HEK293 (cell line): Measurements from ENCODE around the gene SERTAD3.

Experiments
- CTCF ChIA-PET: fragments of 350-600 bp; formaldehyde crosslinking; extraction: SDS; loops from one replicate; lab custom pipeline; 2021; ENCODE audit warnings: antibody characterized with exemption; lab: Yijun Ruan, JAX
- POLR2A ChIA-PET: fragments of 300-600 bp; formaldehyde crosslinking; extraction: SDS; loops from one replicate; lab custom pipeline; 2020; ENCODE audit warnings: antibody characterized with exemption, inconsistent platforms; lab: Yijun Ruan, JAX
- H3K27ac ChIP-seq: fragments of 200-500 bp; sonication (Bioruptor generic); 2 replicates; pipeline ENCODE4 v1.5.1; 2014; ENCODE audit warnings: low read depth, low read length, control low read depth, inconsistent platforms; ENCODE audit errors: extremely low read depth
- H3K36me3 ChIP-seq, 2 experiments: fragments of 200-500 bp in 1 of 2; sonication (Bioruptor generic) in 1 of 2; 1 replicate in 1 of 2; 2 replicates in 1 of 2; pipeline ENCODE4 v1.5.1; 2014 to 2017; ENCODE audit warnings: inconsistent platforms in 2 of 2, low read length in 2 of 2; ENCODE audit not compliant: control insufficient read depth in 2 of 2, insufficient read depth in 1 of 2
- H3K4me1 ChIP-seq: fragments of 200-500 bp; sonication (Bioruptor generic); 2 replicates; pipeline ENCODE4 v1.5.1; 2014; ENCODE audit warnings: mild to moderate bottlenecking, low read length, inconsistent platforms; ENCODE audit not compliant: control insufficient read depth, insufficient read depth
- H3K4me3 ChIP-seq: 2 replicates; pipeline ENCODE4 v1.5.1; 2011; ENCODE audit warnings: low read depth, mild to moderate bottlenecking, control low read depth, low read length, moderate library complexity
- H3K9me3 ChIP-seq: fragments of 200-500 bp; sonication (Bioruptor generic); 2 replicates; pipeline ENCODE4 v1.5.1; 2014; ENCODE audit warnings: low read depth, low read length, inconsistent platforms; ENCODE audit not compliant: control insufficient read depth, insufficient read depth
- BCL11A ChIP-seq: fragments of 450-650 bp; formaldehyde crosslinking; IDR thresholded peaks from 2 replicates; pipeline ENCODE4 v1.5.1; 2016; ENCODE audit warnings: low read depth, missing biosample characterization, missing genetic modification characterization
- ELK4 ChIP-seq: IDR thresholded peaks from 2 replicates; pipeline ENCODE4 v1.6.1; 2011; ENCODE audit warnings: mild to moderate bottlenecking, low read depth, low read length, borderline replicate concordance
- GLIS1 ChIP-seq: fragments of 450-650 bp; formaldehyde crosslinking; IDR thresholded peaks from 2 replicates; pipeline ENCODE4 v1.5.1; 2016; ENCODE audit warnings: missing biosample characterization, missing genetic modification characterization
- KLF16 ChIP-seq: fragments of 450-650 bp; formaldehyde crosslinking; IDR thresholded peaks from 2 replicates; pipeline ENCODE4 v1.5.1; 2017; ENCODE audit warnings: missing biosample characterization, missing genetic modification characterization
- KLF7 ChIP-seq: fragments of 450-650 bp; formaldehyde crosslinking; IDR thresholded peaks from 2 replicates; pipeline ENCODE4 v1.5.1; 2016; ENCODE audit warnings: missing biosample characterization, missing genetic modification characterization, borderline replicate concordance
- MEIS1 ChIP-seq: sonication (generic); formaldehyde crosslinking; IDR thresholded peaks from 2 replicates; pipeline ENCODE4 v1.8.1; 2022; ENCODE audit warnings: missing genetic modification reagents, mild to moderate bottlenecking, borderline replicate concordance
- PATZ1 ChIP-seq: fragments of 450-650 bp; formaldehyde crosslinking; IDR thresholded peaks from 2 replicates; pipeline ENCODE4 v1.5.1; 2016; ENCODE audit warnings: missing biosample characterization, missing genetic modification characterization
- SP7 ChIP-seq: fragments of 450-650 bp; formaldehyde crosslinking; IDR thresholded peaks from 2 replicates; pipeline ENCODE4 v1.5.1; 2016; ENCODE audit warnings: missing biosample characterization, missing genetic modification characterization
- YY2 ChIP-seq: fragments of 450-650 bp; formaldehyde crosslinking; IDR thresholded peaks from 2 replicates; pipeline ENCODE4 v1.5.1; 2016; ENCODE audit warnings: missing biosample characterization, missing genetic modification characterization
- ZBTB17 ChIP-seq: fragments of 450-650 bp; formaldehyde crosslinking; IDR thresholded peaks from 2 replicates; pipeline ENCODE4 v1.5.1; 2016; ENCODE audit warnings: missing biosample characterization, missing genetic modification characterization
- ZBTB20 ChIP-seq: fragments of 450-650 bp; formaldehyde crosslinking; IDR thresholded peaks from 2 replicates; pipeline ENCODE4 v1.5.1; 2016; ENCODE audit warnings: missing biosample characterization, missing genetic modification characterization
- ZBTB8A ChIP-seq: fragments of 450-650 bp; formaldehyde crosslinking; IDR thresholded peaks from 2 replicates; pipeline ENCODE4 v1.5.1; 2016; ENCODE audit warnings: missing biosample characterization, missing genetic modification characterization
- ZEB2 ChIP-seq: fragments of 450-650 bp; formaldehyde crosslinking; IDR thresholded peaks from 2 replicates; pipeline ENCODE4 v1.5.1; 2016; ENCODE audit warnings: missing biosample characterization, missing genetic modification characterization
- ZFHX2 ChIP-seq: fragments of 450-650 bp; formaldehyde crosslinking; conservative IDR thresholded peaks from 2 replicates; pipeline ENCODE4 v1.5.1; 2016; ENCODE audit warnings: missing biosample characterization, missing genetic modification characterization
- ZFP37 ChIP-seq: fragments of 450-650 bp; formaldehyde crosslinking; IDR thresholded peaks from 2 replicates; pipeline ENCODE4 v1.5.1; 2016; ENCODE audit warnings: missing biosample characterization, missing genetic modification characterization
- ZIC2 ChIP-seq: fragments of 450-650 bp; formaldehyde crosslinking; IDR thresholded peaks from 2 replicates; pipeline ENCODE4 v1.5.1; 2016; ENCODE audit warnings: missing biosample characterization, missing genetic modification characterization
- ZNF10 ChIP-seq: fragments of 450-650 bp; formaldehyde crosslinking; IDR thresholded peaks from 2 replicates; pipeline ENCODE4 v1.5.1; 2017; ENCODE audit warnings: missing biosample characterization, missing genetic modification characterization
- ZNF112 ChIP-seq: fragments of 450-650 bp; formaldehyde crosslinking; IDR thresholded peaks from 2 replicates; pipeline ENCODE4 v1.5.0; 2017; ENCODE audit warnings: missing biosample characterization, missing genetic modification characterization
- ZNF202 ChIP-seq: fragments of 450-650 bp; formaldehyde crosslinking; IDR thresholded peaks from 2 replicates; pipeline ENCODE4 v1.5.1; 2016; ENCODE audit warnings: missing biosample characterization, missing genetic modification characterization, borderline replicate concordance
- ZNF335 ChIP-seq: fragments of 450-650 bp; formaldehyde crosslinking; conservative IDR thresholded peaks from 2 replicates; pipeline ENCODE4 v1.5.1; 2016; ENCODE audit warnings: missing biosample characterization, missing genetic modification characterization
- ZNF391 ChIP-seq: fragments of 450-650 bp; formaldehyde crosslinking; IDR thresholded peaks from 2 replicates; pipeline ENCODE4 v1.5.1; 2016; ENCODE audit warnings: low read depth, missing biosample characterization, missing genetic modification characterization, borderline replicate concordance
- ZNF416 ChIP-seq: fragments of 450-650 bp; formaldehyde crosslinking; IDR thresholded peaks from 2 replicates; pipeline ENCODE4 v1.5.1; 2016; ENCODE audit warnings: missing biosample characterization, missing genetic modification characterization
- ZNF501 ChIP-seq: fragments of 450-650 bp; formaldehyde crosslinking; IDR thresholded peaks from 2 replicates; pipeline ENCODE4 v1.5.1; 2016; ENCODE audit warnings: missing biosample characterization, missing genetic modification characterization
- ZNF521 ChIP-seq: fragments of 450-650 bp; formaldehyde crosslinking; IDR thresholded peaks from 2 replicates; pipeline ENCODE4 v1.5.1; 2017; ENCODE audit warnings: missing biosample characterization, mild to moderate bottlenecking, missing genetic modification characterization
- ZNF600 ChIP-seq: fragments of 450-650 bp; formaldehyde crosslinking; IDR thresholded peaks from 2 replicates; pipeline ENCODE4 v1.5.1; 2016; ENCODE audit warnings: missing biosample characterization, missing genetic modification characterization
- ZNF76 ChIP-seq: fragments of 450-650 bp; formaldehyde crosslinking; IDR thresholded peaks from 2 replicates; pipeline ENCODE4; 2016; ENCODE audit warnings: low read depth, missing biosample characterization, missing genetic modification characterization, borderline replicate concordance
- TF ChIP-seq, protein P1 (sequence below): fragments of 450-650 bp; formaldehyde crosslinking; IDR thresholded peaks from 2 replicates; pipeline ENCODE4 v1.5.1; 2016; ENCODE audit warnings: missing biosample characterization, missing genetic modification characterization
- TF ChIP-seq, protein P2 (sequence below): fragments of 450-650 bp; formaldehyde crosslinking; IDR thresholded peaks from 2 replicates; pipeline ENCODE4 v1.5.1; 2016; ENCODE audit warnings: missing biosample characterization, missing genetic modification characterization

Gene SERTAD3

DNA sequence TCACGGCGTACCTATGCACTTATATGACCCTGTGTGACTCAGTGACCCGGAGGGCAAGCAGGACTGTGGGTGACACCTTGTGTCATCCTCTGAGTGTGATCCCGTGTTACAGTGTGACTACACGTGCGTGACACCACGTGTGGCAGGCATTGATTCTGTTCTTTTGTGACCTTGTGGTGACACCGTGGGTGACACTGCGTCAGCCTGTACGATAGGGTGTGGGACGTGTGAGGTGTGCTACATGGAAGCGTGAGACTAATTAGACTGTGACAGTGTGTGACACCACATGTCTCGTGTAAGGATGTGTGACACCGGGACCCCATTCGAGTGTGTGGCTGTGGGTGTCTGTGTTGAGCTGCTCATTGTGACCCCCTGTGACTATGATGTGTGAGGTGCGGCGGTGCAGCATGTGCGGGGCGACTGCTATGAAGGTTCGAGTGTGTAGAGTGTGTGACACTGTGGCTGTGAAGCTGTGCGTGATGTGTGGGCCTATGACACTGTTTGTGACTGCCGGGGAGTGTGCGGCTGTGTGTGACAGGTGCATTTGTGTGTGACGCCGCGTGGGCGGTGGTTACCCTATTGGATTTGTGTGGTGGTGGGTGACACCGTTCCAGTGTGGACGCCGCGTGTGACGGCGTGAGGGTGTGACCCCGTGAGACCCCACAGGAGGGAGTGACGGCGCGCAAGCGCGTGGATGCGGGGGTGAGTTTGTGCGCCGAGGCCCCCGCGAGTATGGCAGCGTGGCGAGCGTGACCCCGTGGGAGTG lies 22.3 kb upstream of the SERTAD3 start (continued):
- TF ChIP-seq, protein P1, sequence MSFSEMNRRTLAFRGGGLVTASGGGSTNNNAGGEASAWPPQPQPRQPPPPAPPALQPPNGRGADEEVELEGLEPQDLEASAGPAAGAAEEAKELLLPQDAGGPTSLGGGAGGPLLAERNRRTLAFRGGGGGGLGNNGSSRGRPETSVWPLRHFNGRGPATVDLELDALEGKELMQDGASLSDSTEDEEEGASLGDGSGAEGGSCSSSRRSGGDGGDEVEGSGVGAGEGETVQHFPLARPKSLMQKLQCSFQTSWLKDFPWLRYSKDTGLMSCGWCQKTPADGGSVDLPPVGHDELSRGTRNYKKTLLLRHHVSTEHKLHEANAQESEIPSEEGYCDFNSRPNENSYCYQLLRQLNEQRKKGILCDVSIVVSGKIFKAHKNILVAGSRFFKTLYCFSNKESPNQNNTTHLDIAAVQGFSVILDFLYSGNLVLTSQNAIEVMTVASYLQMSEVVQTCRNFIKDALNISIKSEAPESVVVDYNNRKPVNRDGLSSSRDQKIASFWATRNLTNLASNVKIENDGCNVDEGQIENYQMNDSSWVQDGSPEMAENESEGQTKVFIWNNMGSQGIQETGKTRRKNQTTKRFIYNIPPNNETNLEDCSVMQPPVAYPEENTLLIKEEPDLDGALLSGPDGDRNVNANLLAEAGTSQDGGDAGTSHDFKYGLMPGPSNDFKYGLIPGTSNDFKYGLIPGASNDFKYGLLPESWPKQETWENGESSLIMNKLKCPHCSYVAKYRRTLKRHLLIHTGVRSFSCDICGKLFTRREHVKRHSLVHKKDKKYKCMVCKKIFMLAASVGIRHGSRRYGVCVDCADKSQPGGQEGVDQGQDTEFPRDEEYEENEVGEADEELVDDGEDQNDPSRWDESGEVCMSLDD (tag by site-specific recombination), result peak; percentile 88

DNA sequence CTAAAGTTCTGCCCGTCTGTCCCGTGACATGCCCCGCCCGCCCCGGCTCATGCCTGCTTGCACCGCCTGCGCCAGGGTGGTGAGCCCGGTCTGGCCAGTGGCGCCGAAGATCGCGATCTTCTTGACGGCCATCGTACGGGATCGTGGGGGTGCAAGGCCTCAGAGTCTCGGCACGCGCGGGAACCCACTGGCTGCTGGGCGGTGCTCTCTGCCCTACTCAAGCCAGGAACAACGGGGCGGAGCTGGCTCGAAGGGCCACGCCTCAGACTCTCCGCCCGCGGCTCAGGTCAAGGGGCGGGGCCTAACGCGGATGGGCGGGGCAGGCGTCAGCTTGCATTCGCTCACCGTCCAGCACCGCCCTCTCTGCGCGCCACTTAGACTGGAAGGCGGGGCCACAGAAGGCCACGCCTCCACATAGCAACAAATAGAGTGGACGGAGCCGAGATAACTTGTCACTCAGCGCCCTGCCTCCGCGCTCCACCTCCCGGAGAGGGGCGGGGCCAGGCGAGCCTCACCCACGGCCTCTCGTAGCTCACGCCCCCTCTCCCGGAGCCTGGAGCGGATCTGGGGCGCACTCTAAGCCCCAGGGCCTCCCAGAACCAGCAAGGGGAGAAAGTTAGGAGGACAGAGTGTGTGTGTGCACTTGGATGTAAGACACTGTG lies 21.6 kb upstream of the SERTAD3 start, which contains the start of gene BLVRB:
Gene BLVRB, minus strand, starts transcription at position 189 of the 662 bp plus-strand sequence. Its CDS starts 57 bp downstream, at position 132.
- Histone ChIP-seq H3K9me3 (no peaks in the 10 kb centered on the region), H3K36me3 (no peaks in the 10 kb centered on the region; a peak in 1 of 3 replicates), H3K27ac (peak within 1 kb of the TSS; percentile 20; the same call in 1 of the 2 replicates), H3K4me3 (peak within 1 kb of the TSS; percentile 53), H3K4me1 (peaks cover 13% of the 10 kb centered on the region)
- CTCF ChIA-PET, result interaction anchor here (0.5 to 5.9 kb wide), 42 partner anchors 8 to 621 kb away, joined by 3 to 98 read pairs (median 6); partner anchors contain the start of genes LTBP4, PRX, SERTAD1 and SERTAD3
- POLR2A ChIA-PET, result interaction anchor here (0.6 to 5.2 kb wide), 37 partner anchors 9 to 1030 kb away, joined by 3 to 74 read pairs (median 4); partner anchors contain the start of genes ACTMAP, C19orf47, PLD3 and PRX
- TF ChIP-seq ZNF501 (peak; percentile 60; the same call in 1 of the 2 replicates), ZNF202 (tag by site-specific recombination) (no peak), BCL11A (peak; percentile 90), SP7 (tag by site-specific recombination) (peak; percentile 78), ZFP37 (tag by site-specific recombination) (peak; percentile 5; the same call in 1 of the 2 replicates), ZNF600 (tag by site-specific recombination) (peak; percentile 91), ZNF391 (tag by site-specific recombination) (peak; percentile 93), ZFHX2 (peak; percentile 95), PATZ1 (tag by site-specific recombination) (peak; percentile 90; the same call in 1 of the 2 replicates), KLF16 (tag by site-specific recombination) (peak; percentile 97), ZNF335 (peak; percentile 99), KLF7 (tag by site-specific recombination) (peak; percentile 94), MEIS1 (CRISPR knock-in tag) (no peak), ZBTB20 (tag by site-specific recombination) (peak; percentile 59; the same call in 1 of the 2 replicates), ZBTB8A (tag by site-specific recombination) (peak; percentile 83), ZIC2 (peak; percentile 40; the same call in 1 of the 2 replicates), ZNF416 (tag by site-specific recombination) (no peak), ELK4 (no peak), YY2 (peak; percentile 62; the same call in 1 of the 2 replicates), ZNF521 (tag by site-specific recombination) (no peak), GLIS1 (tag by site-specific recombination) (peak; percentile 98), ZBTB17 (tag by site-specific recombination) (peak; percentile 81), ZEB2 (tag by site-specific recombination) (peak; percentile 60), ZNF76 (tag by site-specific recombination) (peak; percentile 58; the same call in 1 of the 2 replicates), ZNF112 (tag by site-specific recombination) (no peak), ZNF10 (tag by site-specific recombination) (no peak; the same call in 1 of the 2 replicates)
- TF ChIP-seq, protein P2, sequence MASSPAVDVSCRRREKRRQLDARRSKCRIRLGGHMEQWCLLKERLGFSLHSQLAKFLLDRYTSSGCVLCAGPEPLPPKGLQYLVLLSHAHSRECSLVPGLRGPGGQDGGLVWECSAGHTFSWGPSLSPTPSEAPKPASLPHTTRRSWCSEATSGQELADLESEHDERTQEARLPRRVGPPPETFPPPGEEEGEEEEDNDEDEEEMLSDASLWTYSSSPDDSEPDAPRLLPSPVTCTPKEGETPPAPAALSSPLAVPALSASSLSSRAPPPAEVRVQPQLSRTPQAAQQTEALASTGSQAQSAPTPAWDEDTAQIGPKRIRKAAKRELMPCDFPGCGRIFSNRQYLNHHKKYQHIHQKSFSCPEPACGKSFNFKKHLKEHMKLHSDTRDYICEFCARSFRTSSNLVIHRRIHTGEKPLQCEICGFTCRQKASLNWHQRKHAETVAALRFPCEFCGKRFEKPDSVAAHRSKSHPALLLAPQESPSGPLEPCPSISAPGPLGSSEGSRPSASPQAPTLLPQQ (tag by site-specific recombination), result peak; percentile 74; the same call in 1 of the 2 replicates
